HG02885 (cell line): Measurements from ENCODE around the gene RALGPS2.
"Not testable (repeated sequence)": the region's sequence is repeated elsewhere in the genome, so short reads cannot be mapped to it uniquely, and the experiment has no call there.

Experiments
- ATAC-seq: cut with Tn5 transposase; IDR thresholded peaks from one replicate; pipeline ENCODE4 v1.9.1; 2021; ENCODE audit warnings: mild to moderate bottlenecking; ENCODE audit not compliant: unreplicated experiment, poor library complexity

The RALGPS2 gene

GRCh38 chr1:178723546-178723945 lies 1.5 kb upstream of the RALGPS2 start:
- no peak for ATAC-seq

DNA sequence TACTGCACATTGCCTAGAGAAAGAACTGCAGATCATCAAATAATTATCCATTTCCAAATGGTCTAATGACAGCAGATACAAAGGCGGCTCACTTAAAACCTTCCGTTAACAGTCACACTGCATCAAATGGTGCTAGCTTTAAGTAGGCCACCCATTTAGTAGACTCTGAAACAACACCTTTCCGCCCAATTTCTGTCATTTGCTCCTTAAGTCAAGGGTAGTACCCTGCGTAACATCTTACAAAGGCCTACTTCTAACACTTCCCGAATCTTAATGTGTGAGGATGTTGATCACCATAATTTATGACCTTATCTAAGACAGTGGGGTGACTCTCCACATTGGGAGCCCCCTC lies 692 bp upstream of the RALGPS2 start:
- ATAC-seq: no peak

GRCh38 chr1:178725466-178726086 lies 532 bp downstream of the RALGPS2 start:
- ATAC-seq: peak; percentile 37

- peak; percentile 54 for ATAC-seq
Measured at GRCh38 chr1:178726087-178726517, 1.1 kb downstream of the RALGPS2 start.

DNA sequence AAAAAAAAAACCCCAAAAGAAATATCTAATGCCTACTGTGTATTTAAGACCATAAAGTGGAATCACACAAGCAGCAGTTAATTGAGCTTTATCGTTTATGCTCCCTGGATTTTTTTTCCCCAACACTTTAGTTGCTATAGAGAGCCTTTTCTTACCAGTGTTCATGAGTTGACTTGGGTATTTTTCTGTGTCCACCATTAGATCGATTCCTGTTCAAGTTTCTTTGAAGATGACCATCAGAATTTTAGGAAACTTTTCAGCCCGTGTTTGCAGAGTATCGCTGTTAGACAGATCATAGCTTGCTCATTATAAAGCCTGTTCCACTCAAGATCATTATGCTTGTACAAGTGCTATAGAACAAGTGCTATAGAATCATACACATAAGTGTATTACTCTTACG lies 1.5 kb downstream of the RALGPS2 start:
- no peak for ATAC-seq

DNA sequence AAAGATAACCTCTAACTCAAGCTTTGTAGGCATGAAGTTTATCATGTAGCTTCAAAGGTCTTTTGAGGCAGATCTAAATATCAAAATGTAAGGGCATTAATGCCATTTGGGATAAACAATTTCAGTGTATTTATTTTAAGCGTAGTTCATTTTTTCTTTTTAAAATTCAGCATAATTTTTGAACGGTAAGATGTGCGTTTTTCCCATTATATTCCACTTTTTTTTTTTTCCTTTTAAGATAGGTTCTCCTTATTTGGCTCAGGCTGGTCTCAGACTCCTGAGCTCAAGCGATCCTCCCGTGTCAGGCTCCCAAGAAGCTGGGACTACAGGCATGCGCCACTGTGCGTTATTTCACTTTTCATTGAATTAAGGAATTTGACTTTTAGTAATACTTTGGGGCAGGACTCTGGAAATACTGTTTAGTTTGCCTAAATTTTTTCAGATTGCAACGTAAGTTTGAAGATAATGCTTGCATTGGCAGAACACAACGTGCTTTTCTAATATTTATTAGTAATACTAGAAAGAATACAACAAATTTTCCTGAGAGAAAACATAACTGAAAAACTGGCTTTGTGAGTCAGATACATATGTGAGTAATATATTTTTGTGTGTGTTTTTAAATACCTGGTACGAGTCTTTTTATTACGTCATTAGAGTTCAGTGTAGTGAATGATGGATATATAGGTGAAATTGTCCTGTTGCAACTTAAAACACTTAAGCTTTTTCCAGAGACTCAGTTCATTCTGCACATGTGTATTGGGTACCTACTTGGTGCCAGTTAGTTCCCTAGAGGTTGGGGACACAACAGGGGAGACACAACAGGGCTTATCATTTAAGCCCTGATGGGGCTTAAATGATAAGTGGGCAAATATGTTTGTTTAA lies 2.2 kb downstream of the RALGPS2 start:
- no peak for ATAC-seq

DNA sequence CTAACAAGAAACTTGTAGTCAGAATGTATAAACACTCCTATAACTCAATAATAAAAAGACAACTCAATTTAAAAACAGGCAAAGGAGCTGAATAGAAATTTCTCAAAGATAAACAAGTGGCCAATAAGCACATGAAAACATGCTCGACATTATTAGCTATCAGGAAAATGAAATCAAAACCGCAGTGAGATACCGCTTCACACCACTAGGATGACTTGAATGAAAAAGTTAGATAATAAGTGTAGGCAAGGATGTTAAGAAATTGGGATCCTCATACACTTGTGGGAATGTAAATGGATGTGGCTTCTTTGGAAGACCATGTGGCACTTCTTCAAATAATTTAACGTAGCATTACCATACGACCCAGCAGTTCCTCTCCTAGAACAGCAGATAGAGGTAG lies 8.9 kb downstream of the RALGPS2 start:
- no peak for ATAC-seq

- ATAC-seq: no peak
Measured at GRCh38 chr1:178738780-178739179, 13.7 kb downstream of the RALGPS2 start.

DNA sequence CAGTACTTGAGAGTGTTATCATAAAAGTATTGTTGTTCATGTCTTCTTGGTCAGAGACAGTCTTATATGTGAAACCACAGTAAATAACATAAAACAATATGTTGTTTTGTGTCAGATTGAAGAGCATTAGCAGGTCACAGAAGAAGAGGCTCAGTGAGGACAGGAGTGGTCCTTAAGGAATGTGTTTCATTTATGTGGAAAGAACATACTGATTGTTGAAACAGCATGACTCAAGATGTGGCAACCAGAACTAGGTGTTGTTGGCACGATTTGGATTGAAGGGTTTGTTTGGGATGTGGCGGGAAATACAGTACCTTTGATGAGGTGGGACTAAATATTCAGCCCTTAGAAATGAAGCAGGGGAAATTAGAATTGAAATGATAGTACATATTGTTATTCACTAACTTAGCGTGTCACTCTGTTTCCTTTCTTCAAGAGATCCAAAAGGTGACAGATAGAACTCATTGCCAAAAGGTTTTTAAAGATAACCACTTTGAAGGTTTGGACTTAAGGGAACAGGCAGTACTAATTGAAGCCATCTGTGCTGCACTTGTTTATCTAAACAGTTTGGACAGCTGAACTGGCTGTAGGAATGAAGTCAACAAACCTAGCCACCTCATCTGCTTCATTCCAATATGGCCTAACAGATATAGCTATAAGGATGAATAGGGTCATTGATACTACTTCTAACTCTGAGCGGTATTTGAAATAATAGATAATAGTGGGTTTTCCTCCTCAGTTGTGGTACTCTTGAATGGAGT lies 14.4 kb downstream of the RALGPS2 start:
- ATAC-seq: no peak

DNA sequence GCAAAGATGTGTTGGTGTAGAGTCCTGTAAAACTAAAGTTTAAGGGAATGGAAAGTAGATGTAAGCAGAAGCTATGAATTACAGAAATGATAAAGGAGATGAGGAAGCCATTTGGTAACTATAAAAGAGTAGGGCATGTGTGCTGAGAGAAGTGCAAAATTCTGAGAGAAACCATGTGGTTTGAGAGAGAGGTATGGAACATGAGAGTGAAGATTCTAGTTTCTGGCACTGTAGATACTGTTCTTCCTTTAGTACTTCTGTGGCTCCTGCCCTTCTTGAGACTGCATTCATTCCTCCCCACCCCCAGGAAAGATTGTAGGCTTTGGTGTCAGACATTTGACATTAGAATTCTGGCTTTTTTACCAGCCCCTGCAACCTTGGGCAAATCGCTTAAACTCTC lies 15.4 kb downstream of the RALGPS2 start:
- ATAC-seq: no peak

DNA sequence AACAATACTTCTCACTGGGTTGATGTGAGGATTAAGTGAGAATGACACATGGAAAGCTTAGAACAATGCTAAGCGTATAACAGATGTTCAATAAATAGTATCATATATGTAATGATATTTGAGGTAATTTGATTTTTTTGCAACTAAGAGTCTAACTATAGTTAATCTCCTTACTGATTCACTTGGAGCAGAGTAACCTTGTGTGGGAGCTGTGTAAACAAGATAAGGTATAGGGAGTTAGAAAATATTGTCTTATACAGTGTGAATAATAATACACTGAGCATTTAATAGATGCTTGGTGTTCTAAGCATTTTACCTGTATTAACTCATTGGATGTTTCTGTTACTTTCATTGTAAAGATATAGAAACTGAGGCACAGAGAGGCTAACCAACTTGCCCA lies 15.9 kb downstream of the RALGPS2 start:
- ATAC-seq: no peak

- ATAC-seq: no peak
Measured at GRCh38 chr1:178743801-178744200, 18.8 kb downstream of the RALGPS2 start.

GRCh38 chr1:178745260-178745659 lies 20.2 kb downstream of the RALGPS2 start:
- ATAC-seq: no peak

DNA sequence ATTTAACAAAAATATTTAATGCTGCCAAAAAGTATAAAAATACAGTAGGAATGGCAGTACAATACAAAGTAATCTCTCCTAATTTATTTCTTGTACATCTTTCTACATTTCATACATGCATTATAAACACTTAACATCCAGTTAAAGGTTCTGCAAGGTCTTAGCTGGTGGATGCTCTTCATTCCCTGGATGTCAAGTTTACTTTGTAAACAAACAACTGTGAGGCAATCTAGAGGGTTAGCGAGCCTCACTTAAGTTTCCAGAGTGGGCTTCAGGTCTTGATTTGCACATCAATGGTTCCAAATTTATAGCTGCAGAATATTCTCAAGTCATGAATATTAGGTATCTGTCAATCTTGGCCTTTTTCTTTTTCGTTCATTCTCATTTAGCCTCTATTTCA lies 21.3 kb downstream of the RALGPS2 start:
- ATAC-seq: no peak

- ATAC-seq: not testable (repeated sequence)
Measured at GRCh38 chr1:178747361-178747760, 22.3 kb downstream of the RALGPS2 start.

DNA sequence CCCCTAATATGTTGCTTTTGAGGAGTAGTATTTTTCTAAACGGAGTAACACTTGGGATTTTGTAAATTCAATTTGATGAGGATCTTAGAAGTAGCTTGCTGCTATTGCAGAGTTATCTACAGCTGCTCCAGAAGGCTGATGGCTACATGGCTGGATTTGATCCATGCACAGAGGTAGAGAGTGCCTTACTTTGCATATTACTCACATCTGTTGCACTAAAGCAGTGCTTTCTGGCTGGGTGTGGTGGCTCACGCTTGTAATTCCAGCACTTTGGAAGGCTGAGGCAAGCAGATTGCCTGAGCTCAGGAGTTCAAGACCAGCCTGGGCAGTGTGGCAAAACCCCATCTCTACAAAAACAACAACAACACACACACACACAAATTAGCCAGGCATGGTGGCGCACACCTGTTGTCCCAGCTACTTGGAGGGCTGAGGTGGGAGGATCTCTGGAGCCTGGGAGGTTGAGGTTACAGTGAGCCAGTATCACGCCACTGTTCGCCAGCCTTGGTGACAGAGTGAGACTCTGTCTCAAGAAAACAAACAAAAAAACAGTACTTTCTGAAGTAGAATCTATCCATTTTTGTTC lies 24.6 kb downstream of the RALGPS2 start:
- ATAC-seq: no peak

DNA sequence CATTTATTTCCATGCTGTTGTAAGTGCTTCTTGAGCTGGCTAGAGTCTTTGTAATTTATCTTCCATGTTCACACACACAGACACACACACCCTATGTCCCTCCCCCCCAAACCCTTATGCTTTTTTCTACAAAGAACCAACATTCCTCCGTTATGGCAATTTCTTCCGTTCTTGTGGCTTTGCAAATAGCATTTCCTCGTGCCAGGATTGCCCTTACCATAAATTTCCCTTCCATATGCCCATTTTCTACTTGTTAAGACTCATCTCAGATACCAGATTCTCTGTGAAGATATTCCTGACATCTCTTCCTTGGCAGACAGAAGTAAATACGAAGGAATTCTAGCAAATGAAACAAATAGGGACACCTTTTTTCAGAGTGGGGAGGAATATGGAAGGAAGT lies 26.0 kb downstream of the RALGPS2 start:
- ATAC-seq: no peak

- no peak for ATAC-seq
Measured at GRCh38 chr1:178752891-178753290, 27.8 kb downstream of the RALGPS2 start.

GRCh38 chr1:178754655-178755256 lies 29.7 kb downstream of the RALGPS2 start:
- not testable (repeated sequence) for ATAC-seq

- ATAC-seq: peak; percentile 64
Measured at GRCh38 chr1:178768423-178768822, 43.4 kb downstream of the RALGPS2 start.
